SK-N-SH (cell line): ENCODE measurements around the gene SLC6A13.

Experiments
- EP300 ChIP-seq, 2 experiments: IDR thresholded peaks; 2 replicates each; pipeline versions ENCODE4 v1.4.0 to v1.6.1; 2012; ENCODE audit warnings: borderline replicate concordance in 1 of 2, low read depth in 1 of 2, low read length in 1 of 2
- EZH2phosphoT487 ChIP-seq: fragments of 200-600 bp; sonication (generic); IDR thresholded peaks from 2 replicates; pipeline ENCODE4 v1.6.1; 2017; ENCODE audit warnings: low read depth, mixed run types, mild to moderate bottlenecking, antibody characterized with exemption, moderate library complexity, borderline replicate concordance
- FOXM1 ChIP-seq: IDR thresholded peaks from 2 replicates; pipeline ENCODE4 v1.4.0; 2012; ENCODE audit warnings: low read depth, mild to moderate bottlenecking
- JUND ChIP-seq: IDR thresholded peaks from 2 replicates; pipeline ENCODE4 v1.4.0; 2012
- NFIC ChIP-seq: IDR thresholded peaks from 2 replicates; pipeline ENCODE4 v1.4.0; 2012; ENCODE audit warnings: borderline replicate concordance
- POLR2AphosphoS5 ChIP-seq: IDR thresholded peaks from 2 replicates; pipeline ENCODE4 v1.6.1; 2012; ENCODE audit warnings: low read depth, low read length
- RFX5 ChIP-seq: IDR thresholded peaks from 2 replicates; pipeline ENCODE4 v1.6.1; 2012; ENCODE audit warnings: mild to moderate bottlenecking, improper control_type of control experiment, low read length
- RXRA ChIP-seq: IDR thresholded peaks from 2 replicates; pipeline ENCODE4 v1.4.0; 2012; ENCODE audit warnings: low read depth, mild to moderate bottlenecking, borderline replicate concordance
- TAF1 ChIP-seq: IDR thresholded peaks from 2 replicates; pipeline ENCODE4 v1.6.1; 2012; ENCODE audit warnings: low read depth, mild to moderate bottlenecking, low read length, moderate library complexity, borderline replicate concordance
- TCF12 ChIP-seq: IDR thresholded peaks from 2 replicates; pipeline ENCODE4 v1.4.0; 2012
- TF ChIP-seq, protein P1 (sequence below): fragments of 200-600 bp; sonication (generic); IDR thresholded peaks from 2 replicates; pipeline ENCODE4 v1.6.1; 2017; ENCODE audit warnings: antibody characterized with exemption, mild to moderate bottlenecking, moderate library complexity
- TF ChIP-seq, protein P2 (sequence below): IDR thresholded peaks from 2 replicates; pipeline ENCODE4 v1.6.1; 2012; ENCODE audit warnings: mild to moderate bottlenecking, low read depth, low read length, moderate library complexity
- TF ChIP-seq, protein P3 (sequence below): IDR thresholded peaks from 2 replicates; pipeline ENCODE4 v1.4.0; 2012; ENCODE audit warnings: low read depth
- TF ChIP-seq, protein P4 (sequence below): IDR thresholded peaks from 2 replicates; pipeline ENCODE4; 2012

DNA sequence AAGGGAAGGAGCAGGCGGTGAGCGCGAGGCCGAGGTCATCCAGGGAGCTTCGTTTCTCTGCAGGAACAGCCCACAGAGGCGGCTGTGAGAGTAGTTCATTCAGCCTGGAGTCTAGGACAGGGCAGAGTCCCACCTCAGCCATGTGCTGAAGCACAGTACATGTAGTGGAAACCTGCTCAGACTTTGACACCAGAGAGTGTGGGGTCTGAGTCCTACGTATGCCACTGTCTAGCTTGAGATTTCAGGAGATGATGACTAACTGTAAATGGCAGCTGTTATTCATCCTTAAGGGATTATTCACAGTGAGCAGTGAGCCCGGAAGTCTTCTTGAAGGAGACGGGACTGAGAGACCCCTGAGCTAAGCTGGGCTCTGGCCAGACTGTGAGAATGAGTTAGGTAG is 938 bp upstream of the SLC6A13 start:
- TF ChIP-seq EZH2phosphoT487 = no peak
- TF ChIP-seq JUND = no peak
- TF ChIP-seq, protein P1, sequence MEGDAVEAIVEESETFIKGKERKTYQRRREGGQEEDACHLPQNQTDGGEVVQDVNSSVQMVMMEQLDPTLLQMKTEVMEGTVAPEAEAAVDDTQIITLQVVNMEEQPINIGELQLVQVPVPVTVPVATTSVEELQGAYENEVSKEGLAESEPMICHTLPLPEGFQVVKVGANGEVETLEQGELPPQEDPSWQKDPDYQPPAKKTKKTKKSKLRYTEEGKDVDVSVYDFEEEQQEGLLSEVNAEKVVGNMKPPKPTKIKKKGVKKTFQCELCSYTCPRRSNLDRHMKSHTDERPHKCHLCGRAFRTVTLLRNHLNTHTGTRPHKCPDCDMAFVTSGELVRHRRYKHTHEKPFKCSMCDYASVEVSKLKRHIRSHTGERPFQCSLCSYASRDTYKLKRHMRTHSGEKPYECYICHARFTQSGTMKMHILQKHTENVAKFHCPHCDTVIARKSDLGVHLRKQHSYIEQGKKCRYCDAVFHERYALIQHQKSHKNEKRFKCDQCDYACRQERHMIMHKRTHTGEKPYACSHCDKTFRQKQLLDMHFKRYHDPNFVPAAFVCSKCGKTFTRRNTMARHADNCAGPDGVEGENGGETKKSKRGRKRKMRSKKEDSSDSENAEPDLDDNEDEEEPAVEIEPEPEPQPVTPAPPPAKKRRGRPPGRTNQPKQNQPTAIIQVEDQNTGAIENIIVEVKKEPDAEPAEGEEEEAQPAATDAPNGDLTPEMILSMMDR = no peak
- TF ChIP-seq, protein P2, sequence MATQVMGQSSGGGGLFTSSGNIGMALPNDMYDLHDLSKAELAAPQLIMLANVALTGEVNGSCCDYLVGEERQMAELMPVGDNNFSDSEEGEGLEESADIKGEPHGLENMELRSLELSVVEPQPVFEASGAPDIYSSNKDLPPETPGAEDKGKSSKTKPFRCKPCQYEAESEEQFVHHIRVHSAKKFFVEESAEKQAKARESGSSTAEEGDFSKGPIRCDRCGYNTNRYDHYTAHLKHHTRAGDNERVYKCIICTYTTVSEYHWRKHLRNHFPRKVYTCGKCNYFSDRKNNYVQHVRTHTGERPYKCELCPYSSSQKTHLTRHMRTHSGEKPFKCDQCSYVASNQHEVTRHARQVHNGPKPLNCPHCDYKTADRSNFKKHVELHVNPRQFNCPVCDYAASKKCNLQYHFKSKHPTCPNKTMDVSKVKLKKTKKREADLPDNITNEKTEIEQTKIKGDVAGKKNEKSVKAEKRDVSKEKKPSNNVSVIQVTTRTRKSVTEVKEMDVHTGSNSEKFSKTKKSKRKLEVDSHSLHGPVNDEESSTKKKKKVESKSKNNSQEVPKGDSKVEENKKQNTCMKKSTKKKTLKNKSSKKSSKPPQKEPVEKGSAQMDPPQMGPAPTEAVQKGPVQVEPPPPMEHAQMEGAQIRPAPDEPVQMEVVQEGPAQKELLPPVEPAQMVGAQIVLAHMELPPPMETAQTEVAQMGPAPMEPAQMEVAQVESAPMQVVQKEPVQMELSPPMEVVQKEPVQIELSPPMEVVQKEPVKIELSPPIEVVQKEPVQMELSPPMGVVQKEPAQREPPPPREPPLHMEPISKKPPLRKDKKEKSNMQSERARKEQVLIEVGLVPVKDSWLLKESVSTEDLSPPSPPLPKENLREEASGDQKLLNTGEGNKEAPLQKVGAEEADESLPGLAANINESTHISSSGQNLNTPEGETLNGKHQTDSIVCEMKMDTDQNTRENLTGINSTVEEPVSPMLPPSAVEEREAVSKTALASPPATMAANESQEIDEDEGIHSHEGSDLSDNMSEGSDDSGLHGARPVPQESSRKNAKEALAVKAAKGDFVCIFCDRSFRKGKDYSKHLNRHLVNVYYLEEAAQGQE = no peak
- no peak for TF ChIP-seq EP300 (IDR thresholded peaks at IDR 0.05; ENCODE audit: borderline replicate concordance in 1 of 2, low read depth in 1 of 2, low read length in 1 of 2)
- TF ChIP-seq, protein P3, sequence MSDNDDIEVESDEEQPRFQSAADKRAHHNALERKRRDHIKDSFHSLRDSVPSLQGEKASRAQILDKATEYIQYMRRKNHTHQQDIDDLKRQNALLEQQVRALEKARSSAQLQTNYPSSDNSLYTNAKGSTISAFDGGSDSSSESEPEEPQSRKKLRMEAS = no peak
- no peak for TF ChIP-seq NFIC
- TF ChIP-seq, protein P4, sequence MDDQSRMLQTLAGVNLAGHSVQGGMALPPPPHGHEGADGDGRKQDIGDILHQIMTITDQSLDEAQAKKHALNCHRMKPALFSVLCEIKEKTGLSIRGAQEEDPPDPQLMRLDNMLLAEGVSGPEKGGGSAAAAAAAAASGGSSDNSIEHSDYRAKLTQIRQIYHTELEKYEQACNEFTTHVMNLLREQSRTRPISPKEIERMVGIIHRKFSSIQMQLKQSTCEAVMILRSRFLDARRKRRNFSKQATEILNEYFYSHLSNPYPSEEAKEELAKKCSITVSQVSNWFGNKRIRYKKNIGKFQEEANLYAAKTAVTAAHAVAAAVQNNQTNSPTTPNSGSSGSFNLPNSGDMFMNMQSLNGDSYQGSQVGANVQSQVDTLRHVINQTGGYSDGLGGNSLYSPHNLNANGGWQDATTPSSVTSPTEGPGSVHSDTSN = no peak
- TF ChIP-seq TCF12 = no peak
- no peak for TF ChIP-seq TAF1
- TF ChIP-seq POLR2AphosphoS5 = no peak
- TF ChIP-seq RXRA = no peak
- TF ChIP-seq FOXM1 = no peak
- TF ChIP-seq RFX5 = no peak
